ENCODE results near the gene NHEJ1. TPM values are rescaled to one million over a fixed set of nuclear protein-coding genes. Genes with fewer than 3 reads are reported as not detected.
"Not testable (repeated sequence)": the region's sequence is repeated elsewhere in the genome, so short reads cannot be mapped to it uniquely, and the experiment has no call there.

NHEJ1 gene
- 8.6 TPM for total RNA-seq

GRCh38 chr2:219160186-219161017 lies at the start of gene NHEJ1:
Gene NHEJ1, minus strand, starts transcription at chr2:219160815. Its CDS starts 2,453 bp downstream, at chr2:219158362.
- DNase-seq (ENCODE audit: low spot score in 2 of 2) (peak; percentile 87 to 93), FAIRE-seq (no peak)

GRCh38 chr2:219209236-219210195 lies 48.9 kb upstream of the NHEJ1 start:
- FAIRE-seq = no peak
- no peak for DNase-seq (ENCODE audit: low spot score in 2 of 2)

GRCh38 chr2:219207884-219208740 lies 47.5 kb upstream of the NHEJ1 start:
- no peak for DNase-seq (ENCODE audit: low spot score in 2 of 2)
- no peak for FAIRE-seq

GRCh38 chr2:219207134-219207883 lies 46.7 kb upstream of the NHEJ1 start:
- DNase-seq (ENCODE audit: low spot score in 2 of 2) (no peak), FAIRE-seq (no peak)

- DNase-seq (ENCODE audit: low spot score in 2 of 2) = peak; percentile 99
- no peak for FAIRE-seq
Measured at GRCh38 chr2:219206328-219207133, 45.9 kb upstream of the NHEJ1 start, which contains the start of gene ZFAND2B. Gene ZFAND2B, plus strand, starts transcription at chr2:219206782. Its CDS starts 206 bp downstream, at chr2:219206988.

- DNase-seq (ENCODE audit: low spot score in 2 of 2) (no peak), FAIRE-seq (no peak)
Measured at GRCh38 chr2:219205981-219206327, 45.3 kb upstream of the NHEJ1 start.

GRCh38 chr2:219205165-219205538 lies 44.5 kb upstream of the NHEJ1 start:
- no peak for FAIRE-seq
- DNase-seq (ENCODE audit: low spot score in 2 of 2) = no peak

- DNase-seq (ENCODE audit: low spot score in 2 of 2) (no peak), FAIRE-seq (no peak)
Measured at GRCh38 chr2:219204425-219205164, 44.0 kb upstream of the NHEJ1 start.

GRCh38 chr2:219201331-219201730 lies 40.7 kb upstream of the NHEJ1 start:
- DNase-seq (ENCODE audit: low spot score in 2 of 2); FAIRE-seq: not testable (repeated sequence)

GRCh38 chr2:219200502-219201326 lies 40.1 kb upstream of the NHEJ1 start:
- DNase-seq (ENCODE audit: low spot score in 2 of 2); FAIRE-seq: not testable (repeated sequence)

- DNase-seq (ENCODE audit: low spot score in 2 of 2) (no peak), FAIRE-seq (no peak)
Measured at GRCh38 chr2:219199470-219200211, 39.0 kb upstream of the NHEJ1 start.

GRCh38 chr2:219198974-219199373 lies 38.4 kb upstream of the NHEJ1 start:
- DNase-seq (ENCODE audit: low spot score in 2 of 2) = no peak
- FAIRE-seq = no peak

GRCh38 chr2:219197388-219197787 lies 36.8 kb upstream of the NHEJ1 start:
- FAIRE-seq = no peak
- DNase-seq (ENCODE audit: low spot score in 2 of 2) = no peak

GRCh38 chr2:219186754-219187456 lies 26.3 kb upstream of the NHEJ1 start:
- DNase-seq (ENCODE audit: low spot score in 2 of 2) = no peak
- no peak for FAIRE-seq

GRCh38 chr2:219184121-219184520 lies 23.5 kb upstream of the NHEJ1 start:
- no peak for DNase-seq (ENCODE audit: low spot score in 2 of 2)
- no peak for FAIRE-seq

All from frontal cortex (tissue), 4 donors.